Loucy (cell line): ENCODE data around the gene SLC4A1.

Experiments
- H2AFZ ChIP-seq: fragments of 200-600 bp; sonication (generic); 2 replicates; pipeline ENCODE4 v1.6.0; 2016; ENCODE audit warnings: antibody characterized with exemption, mild to moderate bottlenecking, low read length, moderate library complexity
- H3F3A ChIP-seq: fragments of 200-600 bp; 2 replicates; pipeline ENCODE4 v1.6.0; 2016; ENCODE audit warnings: antibody characterized with exemption, low read depth, mild to moderate bottlenecking
- H3K27me3 ChIP-seq: fragments of 200-600 bp; sonication (generic); 2 replicates; pipeline ENCODE4 v1.6.1; 2014; ENCODE audit warnings: low read length, mild to moderate bottlenecking; ENCODE audit not compliant: insufficient read depth, poor library complexity, severe bottlenecking
- H3K36me3 ChIP-seq: fragments of 200-600 bp; sonication (generic); 2 replicates; pipeline ENCODE4 v1.6.1; 2016; ENCODE audit warnings: low read length; ENCODE audit not compliant: insufficient read depth
- H3K4me1 ChIP-seq: fragments of 200-600 bp; sonication (generic); 2 replicates; pipeline ENCODE4 v1.5.1; 2014; ENCODE audit warnings: low read length, mild to moderate bottlenecking; ENCODE audit not compliant: insufficient read depth, poor library complexity, severe bottlenecking
- H3K4me2 ChIP-seq: fragments of 200-600 bp; sonication (generic); 2 replicates; pipeline ENCODE4 v1.6.0; 2014; ENCODE audit warnings: antibody characterized with exemption, low read length, low read depth, mild to moderate bottlenecking; ENCODE audit not compliant: poor library complexity, severe bottlenecking
- H3K4me3 ChIP-seq: fragments of 200-600 bp; sonication (generic); 2 replicates; pipeline ENCODE4 v1.5.1; 2014; ENCODE audit warnings: low read length, mild to moderate bottlenecking, mixed read lengths; ENCODE audit not compliant: poor library complexity, severe bottlenecking
- H3K79me2 ChIP-seq: fragments of 200-600 bp; sonication (generic); 2 replicates; pipeline ENCODE4 v1.6.1; 2014; ENCODE audit warnings: low read length; ENCODE audit not compliant: insufficient read depth
- H3K9ac ChIP-seq: fragments of 200-600 bp; sonication (generic); 2 replicates; pipeline ENCODE4 v1.6.0; 2014; ENCODE audit warnings: mild to moderate bottlenecking, low read depth, low read length, moderate library complexity; ENCODE audit not compliant: poor library complexity, severe bottlenecking
- H3K9me2 ChIP-seq: fragments of 200-600 bp; sonication (generic); replicated peaks from 2 replicates; pipeline ENCODE4 v1.6.1; 2016; ENCODE audit warnings: low read depth, low read length, mixed read lengths
- H3K9me3 ChIP-seq: fragments of 200-600 bp; sonication (generic); 2 replicates; pipeline ENCODE4 v1.6.1; 2014; ENCODE audit warnings: mild to moderate bottlenecking, antibody characterized with exemption, low read length, low read depth; ENCODE audit not compliant: insufficient read depth
- H4K20me1 ChIP-seq: fragments of 200-600 bp; sonication (generic); 2 replicates; pipeline ENCODE4 v1.6.0; 2014; ENCODE audit warnings: antibody characterized with exemption, low read length, mild to moderate bottlenecking; ENCODE audit not compliant: insufficient read depth, poor library complexity, severe bottlenecking
- CTCF ChIP-seq: fragments of 200-600 bp; sonication (generic); conservative IDR thresholded peaks from 2 replicates; pipeline ENCODE4 v1.5.1; 2014; ENCODE audit warnings: mild to moderate bottlenecking, antibody characterized with exemption, low read length
- EZH2phosphoT487 ChIP-seq: fragments of 200-600 bp; IDR thresholded peaks from 2 replicates; pipeline ENCODE4 v1.6.1; 2018; ENCODE audit warnings: antibody characterized with exemption, mild to moderate bottlenecking, moderate library complexity, borderline replicate concordance

Gene SLC4A1

GRCh38 chr17:44212507-44213402, 55.2 kb downstream of the SLC4A1 start:
- TF ChIP-seq EZH2phosphoT487: no peak
- no peak for TF ChIP-seq CTCF

GRCh38 chr17:44211281-44212265, 56.4 kb downstream of the SLC4A1 start:
- peaks cover 12% of the 10 kb centered on the region for H3K4me1 ChIP-seq
- no peak overlapping the region for H3K4me2 ChIP-seq
- TF ChIP-seq CTCF: no peak
- TF ChIP-seq EZH2phosphoT487: no peak
- H3K79me2 ChIP-seq: peaks cover 32% of the 10 kb centered on the region
- no peaks in the 10 kb centered on the region for H3K9me3 ChIP-seq
- H4K20me1 ChIP-seq: peaks cover 25% of the 10 kb centered on the region
- no peak overlapping the region for H3K9ac ChIP-seq
- H3K4me3 ChIP-seq: no peak overlapping the region
- no peaks in the 10 kb centered on the region for H3F3A ChIP-seq
- no peaks in the 10 kb centered on the region for H3K27me3 ChIP-seq
- H3K9me2 ChIP-seq: no peaks in the 10 kb centered on the region
- no peak overlapping the region for H2AFZ ChIP-seq
- peaks cover 85% of the 10 kb centered on the region; the same call in 1 of the 2 replicates for H3K36me3 ChIP-seq

More at GRCh38 chr17:44212507-44213402, 55.2 kb downstream of the SLC4A1 start:
- no peak overlapping the region for H3K4me3 ChIP-seq
- H3K9me2 ChIP-seq: no peaks in the 10 kb centered on the region
- H3K79me2 ChIP-seq: peaks cover 44% of the 10 kb centered on the region
- peaks cover 36% of the 10 kb centered on the region for H4K20me1 ChIP-seq
- no peaks in the 10 kb centered on the region for H3F3A ChIP-seq
- no peaks in the 10 kb centered on the region for H3K27me3 ChIP-seq
- H3K9ac ChIP-seq: no peak overlapping the region
- peaks cover 77% of the 10 kb centered on the region; the same call in 1 of the 2 replicates for H3K36me3 ChIP-seq
- peaks cover 24% of the 10 kb centered on the region for H3K4me1 ChIP-seq
- H3K4me2 ChIP-seq: no peak overlapping the region
- H3K9me3 ChIP-seq: no peaks in the 10 kb centered on the region
- H2AFZ ChIP-seq: no peak overlapping the region

GRCh38 chr17:44210342-44211192, 57.4 kb downstream of the SLC4A1 start:
- Histone ChIP-seq H3K4me1 (peaks cover 2% of the 10 kb centered on the region), H4K20me1 (peaks cover 18% of the 10 kb centered on the region), H2AFZ (no peak overlapping the region)

More at GRCh38 chr17:44210342-44211192, 57.4 kb downstream of the SLC4A1 start:
- H3K4me2 ChIP-seq: no peak overlapping the region
- no peaks in the 10 kb centered on the region for H3K27me3 ChIP-seq
- no peak overlapping the region for H3K4me3 ChIP-seq
- no peaks in the 10 kb centered on the region for H3K9me2 ChIP-seq
- H3K9ac ChIP-seq: no peak overlapping the region
- TF ChIP-seq EZH2phosphoT487 (no peak), CTCF (peak; percentile 38)
- no peaks in the 10 kb centered on the region for H3K9me3 ChIP-seq
- peaks cover 74% of the 10 kb centered on the region; the same call in 1 of the 2 replicates for H3K36me3 ChIP-seq
- no peaks in the 10 kb centered on the region for H3F3A ChIP-seq
- H3K79me2 ChIP-seq: peaks cover 22% of the 10 kb centered on the region; the same call in 1 of the 2 replicates
